Uterus (tissue), 2 donors: ENCODE measurements around the gene BMPR2.

Source experiments
- CTCF ChIP-seq, 4 experiments: fragments of 200-600 bp in 2 of 4; fragments of 450-650 bp in 2 of 4; sonication (generic) in 2 of 4; IDR thresholded peaks; one replicate each; pipeline ENCODE4 v1.5.1; 2016 to 2019; ENCODE audit warnings: antibody characterized with exemption in 4 of 4, mild to moderate bottlenecking in 2 of 4, moderate library complexity in 1 of 4
- POLR2A ChIP-seq, 2 donors: fragments of 450-650 bp; IDR thresholded peaks; one replicate each; pipeline ENCODE4 v1.6.1; 2016; ENCODE audit warnings: antibody characterized with exemption in 2 of 2, mild to moderate bottlenecking in 1 of 2, moderate library complexity in 1 of 2

GRCh38 chr2:202425036-202425435 lies 48.9 kb downstream of the BMPR2 start:
- TF ChIP-seq CTCF (IDR thresholded peaks at IDR 0.05) (no peak), POLR2A (IDR thresholded peaks at IDR 0.05) (no peak)
